Activated effector memory CD4-positive, alpha-beta T cell treated with anti-CD3 and anti-CD28 coated beads, Interleukin-2, amount 50 U/mL, for 16 hours (primary cell): ENCODE results near the gene HOXC9.

Experiments
- DNase-seq: peaks from one replicate; pipeline ENCODE4 v3.0.0-alpha.2; 2020

Gene HOXC9

DNA sequence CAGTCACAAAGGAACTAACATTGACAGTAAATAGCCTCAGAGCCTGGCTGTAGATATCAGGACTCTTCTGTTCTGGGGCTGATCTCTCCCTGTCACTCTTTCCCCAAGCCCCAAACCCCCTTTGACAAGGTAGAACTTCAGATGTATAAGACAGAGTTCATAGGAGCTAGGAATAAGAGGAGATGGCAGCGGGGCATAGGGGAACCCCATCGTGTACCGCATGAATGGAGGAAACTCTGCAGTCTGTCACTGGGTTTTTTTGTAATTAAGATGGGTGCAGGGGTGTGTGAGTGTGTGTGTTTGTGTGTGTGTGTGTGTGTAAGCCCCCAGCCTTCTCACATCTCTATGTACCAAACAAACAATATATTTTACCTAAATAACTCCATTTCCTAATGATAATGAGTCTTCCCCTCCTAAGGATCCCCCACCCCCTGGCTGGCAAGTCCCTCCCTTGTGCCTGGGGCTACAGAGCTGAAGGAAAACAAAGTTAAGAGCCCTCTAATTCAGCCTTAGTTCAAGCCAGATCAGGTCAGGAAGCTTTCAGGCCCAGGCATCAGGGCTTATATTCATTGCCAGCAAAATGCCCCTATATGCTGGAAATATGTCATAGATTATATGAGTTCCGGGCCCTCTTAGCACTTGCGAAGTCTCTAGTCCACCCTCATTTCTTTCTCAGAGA lies 44.6 kb downstream of the HOXC9 start:
- no peak for DNase-seq

DNA sequence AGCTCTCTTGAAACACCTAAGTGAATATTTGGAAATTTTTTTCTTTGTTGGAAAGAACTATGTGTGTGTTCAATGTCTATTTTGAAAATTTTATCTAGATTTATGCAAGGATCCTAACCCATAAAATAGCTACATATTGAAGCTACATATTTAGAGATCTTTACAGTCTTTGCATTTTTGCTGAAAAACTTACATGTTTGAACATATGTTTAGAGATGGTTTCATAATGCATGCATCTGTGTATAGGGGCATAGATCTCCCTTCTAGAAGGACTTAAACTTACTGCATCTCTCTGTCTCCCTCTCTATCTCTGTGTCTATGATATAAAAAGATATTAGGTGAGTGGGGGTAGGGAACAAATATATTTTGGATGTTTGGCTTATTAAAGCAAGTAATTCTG lies 45.4 kb downstream of the HOXC9 start:
- DNase-seq, result no peak

DNA sequence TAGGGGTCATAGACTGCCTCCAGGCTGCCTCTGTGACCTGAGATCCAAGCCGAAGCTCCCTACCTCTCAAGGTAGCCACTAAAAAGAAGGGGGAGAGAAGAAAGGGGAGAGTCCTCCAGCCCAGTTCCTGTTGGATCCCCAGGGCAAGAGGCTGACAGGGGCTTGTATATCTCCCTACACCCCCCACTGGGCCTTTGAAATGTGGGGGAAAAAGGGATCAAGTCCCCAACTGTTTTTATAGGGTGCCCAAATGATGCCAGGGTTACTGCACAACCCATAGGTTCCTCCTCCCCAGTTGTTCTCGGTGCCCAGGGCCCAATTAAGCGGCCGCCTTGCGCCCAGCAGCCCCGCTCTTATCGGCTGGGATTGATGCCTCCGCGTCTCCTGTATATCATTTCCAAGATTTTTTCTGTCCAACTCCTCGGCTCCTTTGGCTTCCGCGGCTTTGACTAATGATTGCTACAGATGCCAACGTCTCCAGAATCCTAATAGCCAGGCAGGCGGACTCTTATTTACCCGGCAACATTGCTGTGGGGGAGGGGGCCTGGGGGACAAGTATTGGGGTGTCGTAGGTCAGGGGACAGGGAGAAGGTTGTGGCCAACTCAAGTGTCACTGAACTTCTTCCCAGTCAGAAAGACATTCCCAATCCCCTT lies 46.0 kb downstream of the HOXC9 start:
- no peak for DNase-seq

DNA sequence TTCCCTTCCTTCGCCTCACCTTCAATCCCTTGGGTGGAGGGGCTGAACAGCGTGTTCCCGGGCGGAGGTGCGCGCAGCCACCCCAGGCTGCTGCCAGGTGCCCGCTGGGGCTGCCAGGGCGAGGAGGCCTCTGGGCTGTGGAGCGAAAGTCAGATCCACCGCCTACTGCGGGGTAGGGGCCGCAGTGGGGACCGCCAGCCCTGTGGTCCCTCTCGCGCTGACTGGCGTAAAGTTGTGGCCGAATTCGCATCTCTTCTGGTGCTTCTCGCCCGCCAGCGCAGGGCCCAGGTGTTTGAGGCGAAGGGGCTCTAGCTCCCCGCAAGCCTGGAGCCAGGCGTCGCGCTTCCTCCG lies 46.8 kb downstream of the HOXC9 start:
- no peak for DNase-seq

DNA sequence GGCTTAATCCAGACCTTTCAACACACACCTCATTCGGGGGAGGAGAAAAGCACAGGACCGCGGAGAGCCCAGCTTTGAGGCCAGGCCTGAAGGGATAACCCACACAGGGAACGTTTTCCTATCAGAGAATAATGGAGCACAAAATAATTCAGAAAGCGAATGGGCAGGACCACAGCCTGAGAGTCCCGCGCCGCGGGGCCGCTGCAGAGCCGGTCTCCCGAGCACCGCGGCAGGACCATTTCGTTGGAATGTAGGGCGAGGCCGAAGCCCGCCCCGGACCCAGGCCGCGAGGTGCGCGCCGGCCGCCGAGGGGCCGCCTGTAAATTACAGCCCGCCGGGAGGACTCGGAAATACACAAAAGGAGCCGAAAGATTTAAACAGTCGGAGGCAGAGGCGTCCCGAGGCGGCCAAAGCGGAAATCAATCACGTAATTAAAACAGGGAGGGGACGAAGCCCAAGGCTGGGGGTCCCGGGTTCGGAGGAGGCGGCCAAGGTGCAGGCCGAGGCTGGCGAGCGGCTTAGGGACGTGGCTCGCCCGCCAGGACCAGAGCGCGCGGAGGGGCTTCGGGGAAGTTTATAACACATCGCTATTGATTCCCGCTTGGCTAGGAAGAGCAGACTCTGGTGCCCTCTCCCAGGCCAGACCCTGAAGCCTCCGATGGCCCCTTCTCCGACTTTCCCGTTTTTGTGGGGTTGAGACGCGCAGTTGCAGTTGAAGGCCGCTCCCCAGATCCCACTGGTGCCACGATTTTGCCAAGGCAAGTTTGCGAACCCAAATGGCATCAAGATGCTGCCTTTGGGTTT lies 47.4 kb downstream of the HOXC9 start:
- DNase-seq, result no peak

DNA sequence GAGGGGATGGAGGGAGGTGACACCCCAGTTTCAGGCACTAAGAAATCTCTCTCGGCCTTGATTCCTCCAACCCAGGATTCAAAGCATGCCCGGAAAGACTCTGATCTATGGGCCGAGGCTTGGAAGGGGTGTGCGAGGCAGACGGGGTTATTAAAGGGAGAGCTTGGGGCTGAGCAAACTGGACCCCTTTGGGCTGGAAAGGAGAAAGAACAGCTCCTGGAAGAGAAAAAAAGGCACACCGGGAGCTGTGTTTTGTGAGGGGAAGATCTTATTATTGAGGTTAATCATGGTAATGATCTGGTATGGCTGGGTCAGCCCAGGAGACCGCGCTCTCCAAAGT lies 48.0 kb downstream of the HOXC9 start:
- no peak for DNase-seq

DNA sequence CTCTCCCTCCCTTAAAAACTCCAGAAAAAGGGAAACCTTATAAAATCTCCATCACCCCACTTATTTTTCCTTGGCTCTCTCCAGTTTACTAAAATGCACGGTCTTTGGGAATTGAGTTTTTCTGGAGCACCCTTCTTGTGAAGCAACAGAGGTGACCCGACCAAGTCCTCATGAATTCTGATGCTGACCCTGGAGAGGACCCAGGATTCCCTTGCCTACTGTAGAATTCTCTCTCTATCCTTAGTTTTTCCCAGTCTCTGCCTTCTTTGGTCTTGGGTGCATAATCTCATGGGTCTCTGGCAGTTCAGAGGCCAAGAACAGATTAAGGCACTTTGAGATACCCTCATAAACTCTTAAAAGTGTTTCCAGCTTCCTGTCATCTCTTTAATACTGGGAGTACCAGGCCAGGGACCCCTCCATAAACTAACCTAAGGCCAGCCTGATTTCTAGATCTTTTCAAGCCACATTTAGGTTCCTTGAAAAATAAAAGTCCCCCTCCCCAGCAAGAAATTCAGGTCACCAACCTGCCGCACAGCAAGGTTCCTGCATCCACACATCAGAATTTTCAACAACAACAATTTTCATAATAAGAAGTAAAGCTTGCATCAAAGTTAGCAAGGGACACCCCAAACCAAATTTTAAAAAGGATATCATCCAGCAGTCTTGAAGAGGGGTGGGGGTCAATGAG lies 48.6 kb downstream of the HOXC9 start:
- DNase-seq, result no peak

DNA sequence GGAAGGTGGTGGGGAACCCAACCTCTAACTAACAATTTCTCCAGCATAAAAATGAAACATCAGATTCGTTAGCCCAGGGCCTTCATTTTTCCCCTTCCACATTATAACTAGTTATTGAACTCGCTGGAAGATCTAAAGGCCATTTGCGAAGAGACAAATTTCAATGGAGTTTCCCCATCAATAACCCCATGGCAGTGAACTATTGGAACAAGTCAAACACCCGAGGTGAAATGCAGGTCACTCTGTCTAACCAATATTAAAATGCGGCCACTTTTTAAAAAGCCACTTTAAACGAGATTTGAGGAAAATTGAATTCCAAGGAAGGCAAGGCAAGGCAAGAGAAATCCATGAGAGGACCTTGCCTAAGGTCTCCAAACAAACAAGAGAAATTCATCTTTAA lies 49.1 kb downstream of the HOXC9 start:
- no peak for DNase-seq

DNA sequence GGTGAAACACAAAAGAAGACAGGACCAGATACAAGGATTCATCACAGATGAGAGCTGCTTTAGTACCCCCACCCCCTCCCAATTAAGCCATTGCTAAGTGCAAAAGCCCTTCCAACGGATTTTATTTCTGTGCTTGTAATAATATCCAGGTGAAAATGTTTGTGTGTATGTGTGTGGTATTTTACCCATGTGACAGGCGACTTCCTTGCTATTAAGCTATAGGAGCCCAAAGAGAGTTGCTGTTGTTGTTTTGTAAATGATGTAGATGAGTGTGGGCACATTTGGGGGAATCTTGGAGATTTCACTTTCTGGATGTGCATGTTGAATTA lies 50.5 kb downstream of the HOXC9 start:
- no peak for DNase-seq

DNA sequence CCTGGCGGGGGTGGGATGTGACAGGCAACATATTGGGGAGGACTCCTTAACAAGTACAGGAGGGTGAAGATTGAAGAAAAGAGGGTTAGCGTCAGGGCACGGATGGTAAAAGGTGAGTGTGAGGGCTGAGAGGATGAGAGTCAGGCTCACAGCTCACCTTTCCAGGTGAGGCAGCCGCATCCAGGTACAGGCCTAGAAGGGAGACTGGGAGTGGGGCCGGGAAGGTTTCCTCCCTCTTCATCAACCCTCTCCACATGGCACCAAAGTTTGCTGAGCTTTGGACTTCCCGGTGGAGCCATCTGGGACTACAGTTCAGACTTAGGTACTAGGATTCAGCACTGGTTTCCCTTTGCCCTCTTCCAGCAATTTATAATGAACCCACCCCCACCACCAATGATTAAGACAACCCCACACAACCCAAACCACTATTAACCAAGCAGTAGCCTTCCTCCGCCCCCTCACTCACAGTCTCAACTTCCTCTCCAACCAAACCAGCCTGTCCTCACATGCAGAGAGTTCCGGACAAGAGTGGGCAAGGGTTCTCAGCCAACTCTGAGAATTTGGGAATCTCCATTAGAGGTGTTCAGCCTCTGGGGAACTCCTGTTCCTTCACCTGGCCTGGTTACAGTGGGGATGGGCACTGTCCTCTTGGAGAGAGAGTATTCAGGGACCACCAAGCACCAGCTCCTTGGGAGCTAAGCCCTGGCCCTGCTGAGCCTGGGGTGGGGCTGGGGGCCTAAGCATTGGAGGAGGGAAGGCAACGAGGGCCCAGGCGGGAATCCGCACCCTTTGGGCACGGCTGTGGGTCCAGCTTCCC lies 51.3 kb downstream of the HOXC9 start:
- DNase-seq, result no peak

DNA sequence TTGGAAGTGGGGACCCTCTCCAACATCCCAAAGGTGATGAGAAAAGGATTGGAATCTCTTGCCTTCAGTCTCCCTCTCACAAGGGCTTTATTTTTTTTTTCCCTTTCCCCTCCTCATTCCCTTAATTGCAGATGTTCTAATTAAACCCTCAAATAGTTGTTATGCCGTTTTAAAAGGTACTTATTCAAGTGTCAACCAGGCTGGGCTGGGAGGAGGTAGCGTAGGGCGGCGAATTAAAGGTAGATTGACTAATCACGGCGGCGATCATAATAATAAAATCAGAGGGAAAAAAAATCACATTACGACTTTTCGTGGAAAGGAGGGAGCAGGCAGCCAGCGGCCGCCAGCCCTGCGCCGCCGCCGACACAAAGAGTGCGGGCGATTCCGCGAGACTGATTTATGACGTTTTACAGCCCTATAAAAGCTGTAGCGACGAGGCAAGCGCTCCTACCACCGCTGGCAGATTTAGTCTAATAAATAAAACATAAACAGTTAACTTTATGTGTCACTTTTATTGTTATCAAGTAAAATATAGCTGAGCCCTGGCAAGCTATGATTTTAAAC lies 52.0 kb downstream of the HOXC9 start:
- no peak for DNase-seq

DNA sequence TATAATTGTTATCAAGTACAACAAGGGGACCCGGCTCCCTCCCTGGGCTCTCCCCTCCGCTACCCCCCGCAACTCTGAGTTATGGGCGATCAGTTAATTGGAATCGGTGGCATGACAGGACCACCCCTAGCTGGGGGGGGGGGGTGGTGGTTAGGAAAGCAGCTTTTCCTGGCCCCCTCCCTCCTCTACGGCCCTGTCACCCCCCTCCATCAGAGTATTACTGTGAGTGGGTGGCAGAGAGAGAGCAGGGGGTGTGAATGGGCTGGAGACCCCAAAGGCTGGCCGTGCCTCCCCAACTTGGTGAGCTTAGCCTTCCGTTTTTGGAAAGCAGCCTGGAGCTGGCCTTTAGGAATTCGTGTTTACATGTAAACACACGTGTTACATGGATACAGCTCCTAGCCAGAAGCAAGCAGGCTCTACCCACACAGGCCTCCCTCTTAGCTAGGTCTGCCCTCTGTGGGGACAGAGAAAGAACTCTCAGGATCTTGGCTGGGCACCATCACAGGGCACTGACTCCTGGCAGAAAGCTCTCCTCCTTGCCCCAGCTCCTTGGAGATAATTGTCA lies 52.6 kb downstream of the HOXC9 start:
- no peak for DNase-seq
